GM12872 (cell line): Measurements from ENCODE around the gene MED14.

Experiments
- CTCF ChIP-seq: IDR thresholded peaks from 3 replicates; pipeline ENCODE4 v1.5.1; 2011; ENCODE audit warnings: low read depth, mild to moderate bottlenecking, low read length, moderate library complexity; ENCODE audit not compliant: insufficient read depth

Gene MED14

GRCh38 chrX:40684092-40684491, 51.2 kb downstream of the MED14 start:
- no peak for TF ChIP-seq CTCF

GRCh38 chrX:40683245-40683644, 52.1 kb downstream of the MED14 start:
- TF ChIP-seq CTCF: no peak

GRCh38 chrX:40671126-40671525, 64.2 kb downstream of the MED14 start:
- no peak for TF ChIP-seq CTCF

- TF ChIP-seq CTCF: peak; percentile 40
Measured at GRCh38 chrX:40663880-40664630, 71.3 kb downstream of the MED14 start.

- TF ChIP-seq CTCF: no peak
Measured at GRCh38 chrX:40663078-40663740, 72.1 kb downstream of the MED14 start.

- no peak for TF ChIP-seq CTCF
Measured at GRCh38 chrX:40661489-40661888, 73.9 kb downstream of the MED14 start.

- no peak for TF ChIP-seq CTCF
Measured at GRCh38 chrX:40660381-40660780, 75.0 kb downstream of the MED14 start.
